ENCODE data around the gene DIP2C. TPM values are rescaled to one million over a fixed set of nuclear protein-coding genes. Genes with fewer than 3 reads are reported as not detected.
A peak's percentile ranks its signal among the peaks of the same experiment; 100 is the strongest.

The DIP2C gene, protein sequence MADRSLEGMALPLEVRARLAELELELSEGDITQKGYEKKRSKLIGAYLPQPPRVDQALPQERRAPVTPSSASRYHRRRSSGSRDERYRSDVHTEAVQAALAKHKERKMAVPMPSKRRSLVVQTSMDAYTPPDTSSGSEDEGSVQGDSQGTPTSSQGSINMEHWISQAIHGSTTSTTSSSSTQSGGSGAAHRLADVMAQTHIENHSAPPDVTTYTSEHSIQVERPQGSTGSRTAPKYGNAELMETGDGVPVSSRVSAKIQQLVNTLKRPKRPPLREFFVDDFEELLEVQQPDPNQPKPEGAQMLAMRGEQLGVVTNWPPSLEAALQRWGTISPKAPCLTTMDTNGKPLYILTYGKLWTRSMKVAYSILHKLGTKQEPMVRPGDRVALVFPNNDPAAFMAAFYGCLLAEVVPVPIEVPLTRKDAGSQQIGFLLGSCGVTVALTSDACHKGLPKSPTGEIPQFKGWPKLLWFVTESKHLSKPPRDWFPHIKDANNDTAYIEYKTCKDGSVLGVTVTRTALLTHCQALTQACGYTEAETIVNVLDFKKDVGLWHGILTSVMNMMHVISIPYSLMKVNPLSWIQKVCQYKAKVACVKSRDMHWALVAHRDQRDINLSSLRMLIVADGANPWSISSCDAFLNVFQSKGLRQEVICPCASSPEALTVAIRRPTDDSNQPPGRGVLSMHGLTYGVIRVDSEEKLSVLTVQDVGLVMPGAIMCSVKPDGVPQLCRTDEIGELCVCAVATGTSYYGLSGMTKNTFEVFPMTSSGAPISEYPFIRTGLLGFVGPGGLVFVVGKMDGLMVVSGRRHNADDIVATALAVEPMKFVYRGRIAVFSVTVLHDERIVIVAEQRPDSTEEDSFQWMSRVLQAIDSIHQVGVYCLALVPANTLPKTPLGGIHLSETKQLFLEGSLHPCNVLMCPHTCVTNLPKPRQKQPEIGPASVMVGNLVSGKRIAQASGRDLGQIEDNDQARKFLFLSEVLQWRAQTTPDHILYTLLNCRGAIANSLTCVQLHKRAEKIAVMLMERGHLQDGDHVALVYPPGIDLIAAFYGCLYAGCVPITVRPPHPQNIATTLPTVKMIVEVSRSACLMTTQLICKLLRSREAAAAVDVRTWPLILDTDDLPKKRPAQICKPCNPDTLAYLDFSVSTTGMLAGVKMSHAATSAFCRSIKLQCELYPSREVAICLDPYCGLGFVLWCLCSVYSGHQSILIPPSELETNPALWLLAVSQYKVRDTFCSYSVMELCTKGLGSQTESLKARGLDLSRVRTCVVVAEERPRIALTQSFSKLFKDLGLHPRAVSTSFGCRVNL (N-terminal part only)
- total RNA-seq (2014; rRNA removed; shearing (Covaris generic)) = 4.4 and 4.6 TPM in 2 replicates

GRCh38 chr10:689452-690371, at the start of gene DIP2C:
Gene DIP2C, minus strand, starts transcription at chr10:689668. Its CDS starts 90 bp downstream, at chr10:689578.

Small RNAs within 50 kb of the gene (small RNA-seq; reads per million reads assigned to genes)
- gene MIR5699 = not detected
- not detected for gene RN7SL754P
- 11.6 reads per million, percentile 90 among the genes with 10 or more reads in this experiment for gene RNA5SP298

Other genes with a start within 250 kb of the DIP2C start
- 34.1 and 38.9 TPM in 2 replicates for gene LARP4B, start 242.0 kb upstream of the DIP2C start, total RNA-seq (2014; rRNA removed; shearing (Covaris generic))

Data from A375 (cell line).